IMR-90 (cell line): Measurements from ENCODE around the gene ZDHHC24. TPM values are rescaled to one million over a fixed set of nuclear protein-coding genes. Genes with fewer than 3 reads are reported as not detected.

Source experiments
- ATAC-seq: fragments of 200-7000 bp; cut with Tn5 transposase; 2 replicates; pipeline ENCODE4 v1.9.1; 2020; ENCODE audit warnings: low read depth, mild to moderate bottlenecking, moderate library complexity
- BruUV-seq: library from RNA; stranded (reverse); fragments of 400-500 nt; replicated peaks from 2 replicates; lab custom pipeline; 2021; lab: Mats Ljungman, UMichigan
- CTCF ChIA-PET: fragments of 300-600 bp; formaldehyde crosslinking; extraction: SDS; loops from one replicate; lab custom pipeline; 2021; ENCODE audit warnings: antibody characterized with exemption; lab: Yijun Ruan, JAX
- POLR2A ChIA-PET: fragments of 300-600 bp; sonication (Branson Sonifier 250); formaldehyde crosslinking; loops from one replicate; lab custom pipeline; 2022; ENCODE audit warnings: antibody characterized with exemption; ENCODE audit not compliant: unreplicated experiment; lab: Charles Lee
- DNase-seq: peaks from one replicate; pipeline ENCODE4 v3.0.0; 2013
- H2AFZ ChIP-seq: replicated peaks from 2 replicates; pipeline ENCODE3; 2013; ENCODE audit warnings: low read length, mild to moderate bottlenecking; ENCODE audit not compliant: poor library complexity
- H2AK5ac ChIP-seq: 2 replicates; pipeline ENCODE4 v1.6.1; 2013; ENCODE audit warnings: low read depth, low read length, inconsistent platforms
- H2AK9ac ChIP-seq: replicated peaks from 2 replicates; pipeline ENCODE3; 2013; ENCODE audit warnings: mild to moderate bottlenecking, low read depth, low read length, moderate library complexity; ENCODE audit not compliant: poor library complexity
- H2BK120ac ChIP-seq: 2 replicates; pipeline ENCODE4 v1.6.1; 2013; ENCODE audit warnings: low read depth, low read length, inconsistent platforms
- H2BK15ac ChIP-seq: 3 replicates; pipeline ENCODE4 v1.6.1; 2013; ENCODE audit warnings: low read depth, low read length, inconsistent platforms
- H2BK20ac ChIP-seq: 2 replicates; pipeline ENCODE4 v1.6.1; 2013; ENCODE audit warnings: low read depth, mild to moderate bottlenecking, inconsistent platforms, low read length, moderate library complexity
- H2BK5ac ChIP-seq: 2 replicates; pipeline ENCODE4 v1.6.1; 2013; ENCODE audit warnings: mild to moderate bottlenecking, low read depth, low read length, inconsistent platforms; ENCODE audit not compliant: poor library complexity, severe bottlenecking
- H3K14ac ChIP-seq: replicated peaks from 2 replicates; pipeline ENCODE4 v1.6.1; 2013; ENCODE audit warnings: low read depth, low read length, inconsistent platforms
- H3K18ac ChIP-seq: 2 replicates; pipeline ENCODE4 v1.6.1; 2013; ENCODE audit warnings: low read depth, low read length, control low read depth
- H3K23ac ChIP-seq: 2 replicates; pipeline ENCODE4 v1.6.1; 2013; ENCODE audit warnings: low read depth, low read length, inconsistent platforms
- H3K27ac ChIP-seq: 2 replicates; pipeline ENCODE4 v1.5.1; 2013; ENCODE audit warnings: mild to moderate bottlenecking, control low read depth, low read length; ENCODE audit not compliant: insufficient read depth
- H3K27me3 ChIP-seq: 2 replicates; pipeline ENCODE4 v1.6.1; 2013; ENCODE audit warnings: low read length; ENCODE audit not compliant: control insufficient read depth, insufficient read depth
- H3K36me3 ChIP-seq: 2 replicates; pipeline ENCODE4 v1.6.1; 2013; ENCODE audit warnings: low read length, mixed read lengths; ENCODE audit not compliant: control insufficient read depth, insufficient read depth
- H3K4ac ChIP-seq: 2 replicates; pipeline ENCODE4 v1.6.1; 2013; ENCODE audit warnings: low read depth, low read length, inconsistent platforms
- H3K4me1 ChIP-seq: 2 replicates; pipeline ENCODE4 v1.6.1; 2013; ENCODE audit warnings: low read length, mixed read lengths; ENCODE audit not compliant: control insufficient read depth, insufficient read depth
- H3K4me2 ChIP-seq: 2 replicates; pipeline ENCODE4 v1.6.1; 2013; ENCODE audit warnings: low read depth, mild to moderate bottlenecking, control low read depth, low read length, moderate library complexity
- H3K4me3 ChIP-seq: 2 replicates; pipeline ENCODE4 v1.5.1; 2013; ENCODE audit warnings: low read depth, mild to moderate bottlenecking, control low read depth, low read length, moderate library complexity; ENCODE audit not compliant: insufficient read depth
- H3K56ac ChIP-seq: 2 replicates; pipeline ENCODE4 v1.6.1; 2013; ENCODE audit warnings: low read length, inconsistent platforms; ENCODE audit not compliant: insufficient read depth; ENCODE audit errors: extremely low read depth
- H3K79me1 ChIP-seq, 2 experiments: 2 replicates each; pipeline ENCODE4 v1.6.1; 2013; ENCODE audit warnings: low read length in 2 of 2, inconsistent platforms in 1 of 2, low read depth in 1 of 2
- H3K9ac ChIP-seq: 2 replicates; pipeline ENCODE4 v1.6.1; 2013; ENCODE audit warnings: low read depth, low read length, control low read depth
- H3K9me1 ChIP-seq: 2 replicates; pipeline ENCODE4 v1.6.1; 2013; ENCODE audit warnings: low read length, inconsistent platforms; ENCODE audit not compliant: insufficient read depth
- H3K9me3 ChIP-seq: 2 replicates; pipeline ENCODE4 v1.6.1; 2013; ENCODE audit warnings: low read length; ENCODE audit not compliant: control insufficient read depth, insufficient read depth
- H4K20me1 ChIP-seq: 2 replicates; pipeline ENCODE4 v1.6.1; 2013; ENCODE audit warnings: low read length, inconsistent platforms; ENCODE audit not compliant: insufficient read depth
- H4K5ac ChIP-seq: 2 replicates; pipeline ENCODE4 v1.6.1; 2013; ENCODE audit warnings: mild to moderate bottlenecking, low read depth, low read length, control low read depth
- H4K8ac ChIP-seq, 2 experiments: 2 replicates each; pipeline ENCODE4 v1.6.1; 2013; ENCODE audit warnings: low read depth in 2 of 2, low read length in 2 of 2, control low read depth in 1 of 2, inconsistent platforms in 1 of 2
- H4K91ac ChIP-seq: 2 replicates; pipeline ENCODE4 v1.6.1; 2013; ENCODE audit warnings: low read depth, low read length, inconsistent platforms; ENCODE audit not compliant: insufficient read depth
- BHLHE40 ChIP-seq: fragments of 150-350 bp; IDR thresholded peaks from 2 replicates; pipeline ENCODE4 v1.6.1; 2016; ENCODE audit warnings: mild to moderate bottlenecking, low read depth, low read length
- CEBPB ChIP-seq: IDR thresholded peaks from 2 replicates; pipeline ENCODE4 v1.6.1; 2012; ENCODE audit warnings: low read depth, low read length, improper control_type of control experiment
- CHD1 ChIP-seq: IDR thresholded peaks from 2 replicates; pipeline ENCODE4 v1.6.1; 2012; ENCODE audit warnings: low read depth, low read length, improper control_type of control experiment
- ELK1 ChIP-seq: fragments of 150-350 bp; IDR thresholded peaks from 2 replicates; pipeline ENCODE4 v1.6.1; 2016; ENCODE audit warnings: low read depth, mild to moderate bottlenecking, low read length, moderate library complexity, borderline replicate concordance
- FOS ChIP-seq: fragments of 150-350 bp; IDR thresholded peaks from 2 replicates; pipeline ENCODE4 v1.6.1; 2016; ENCODE audit warnings: low read depth, low read length
- MXI1 ChIP-seq: IDR thresholded peaks from 2 replicates; pipeline ENCODE4 v1.6.1; 2012; ENCODE audit warnings: low read depth, mild to moderate bottlenecking, low read length, moderate library complexity, borderline replicate concordance
- RFX5 ChIP-seq: IDR thresholded peaks from 2 replicates; pipeline ENCODE4 v1.8.0; 2012; ENCODE audit warnings: low read depth, mild to moderate bottlenecking, low read length, moderate library complexity
- WGBS, 2 experiments: methylation state at CpG; one replicate each; pipeline versions ENCODE4 v1.1.5 to v1.1.7; 2013; ENCODE audit warnings: missing lambda C conversion rate in 2 of 2; ENCODE audit not compliant: insufficient read length in 1 of 2; ENCODE audit errors: extremely low coverage in 2 of 2; 5-methylcytosine and 5-hydroxymethylcytosine counted together
- dilution Hi-C: fragments of 300-500 bp; cut with HindIII; formaldehyde crosslinking; loops from one replicate; pipeline ENCODE4 v1.14.3; 2018; ENCODE audit warnings: low sequenced_read_pairs; ENCODE audit not compliant: unreplicated experiment
- in situ Hi-C: fragments of 300-500 bp; cut with MboI; formaldehyde crosslinking; loops from 3 replicates; pipeline ENCODE4 v1.14.3; 2019; ENCODE audit warnings: low sequenced_read_pairs, inconsistent platforms, mixed read lengths
- intact Hi-C: fragments of 100-400 bp; cut with micrococcal nuclease; formaldehyde crosslinking; loops from 2 replicates; pipeline ENCODE4 v1.10.0; 2022
- polyA plus RNA-seq, 3 experiments: library from polyadenylated mRNA; depleted of rRNA; stranded (reverse); fragments of >200 nt; gene quantifications; 2 replicates each; pipeline ENCODE4 v1.2.3, GENCODE V29; 2012; ENCODE audit warnings: low replicate concordance in 1 of 3
- total RNA-seq: library from RNA; depleted of rRNA; stranded (reverse); fragments of >200 nt; gene quantifications from 2 replicates; pipeline ENCODE4 v1.2.3, GENCODE V29; 2012
- TF ChIP-seq, protein P1 (sequence below): fragments of 150-350 bp; IDR thresholded peaks from 2 replicates; pipeline ENCODE4 v1.6.1; 2017; ENCODE audit warnings: mild to moderate bottlenecking, antibody characterized with exemption, low read length, low read depth
- TF ChIP-seq, protein P2 (sequence below): conservative IDR thresholded peaks from 2 replicates; pipeline ENCODE4 v1.5.1; 2012; ENCODE audit warnings: mild to moderate bottlenecking, low read depth, low read length, improper control_type of control experiment

The ZDHHC24 gene
- total and polyA plus RNA-seq, 2 of the 4 experiments (the other 2 are of a cell fraction): 3.2 to 10.9 TPM

GRCh38 chr11:66477263-66478201, 68.3 kb downstream of the ZDHHC24 start (continued):
- no peak for TF ChIP-seq CEBPB
- TF ChIP-seq MXI1: no peak

- ATAC-seq: no peak
- POLR2A ChIA-PET: no interaction called here
- WGBS, 2 experiments: 67% methylated on average over 4 of the region's 9 CpGs; no CpG with 5 or more reads in 1 of the 2 experiments
Measured at GRCh38 chr11:66476841-66477251, 69.0 kb downstream of the ZDHHC24 start.

More at GRCh38 chr11:66476841-66477251, 69.0 kb downstream of the ZDHHC24 start:
- no peak overlapping the region for H2BK15ac ChIP-seq
- CTCF ChIA-PET: interaction anchor here (0.5 kb wide), 1 partner anchor 8 kb away, joined by 4 read pairs; no protein-coding TSS in a partner anchor
- H3K14ac ChIP-seq: no peak overlapping the region
- intact Hi-C loops (no loop called here), dilution Hi-C loops (no loop called here), in situ Hi-C loops (no loop called here)
- H3K4ac ChIP-seq: no peak overlapping the region
- no TSS peak for BruUV-seq
- peaks cover 19 to 49% of the 10 kb centered on the region in 2 experiments for H3K79me1 ChIP-seq
- H3K4me2 ChIP-seq: no peak overlapping the region
- no peak overlapping the region for H2BK120ac ChIP-seq
- peaks cover 8% of the 10 kb centered on the region for H3K4me1 ChIP-seq
- no peak overlapping the region for H3K18ac ChIP-seq
- no peak overlapping the region for H2BK5ac ChIP-seq
- no peak overlapping the region for H3K4me3 ChIP-seq
- no peaks in the 10 kb centered on the region for H3K27me3 ChIP-seq
- no peak overlapping the region for H4K5ac ChIP-seq
- H2AK9ac ChIP-seq: peak overlapping the region; percentile 56
- H3K9me3 ChIP-seq: no peaks in the 10 kb centered on the region
- peaks cover 26% of the 10 kb centered on the region for H3K36me3 ChIP-seq
- peaks cover 7% of the 10 kb centered on the region; the same call in 1 of the 2 replicates for H3K9me1 ChIP-seq
- peaks cover 11% of the 10 kb centered on the region; the same call in 1 of the 2 replicates for H4K20me1 ChIP-seq
- H2AK5ac ChIP-seq: no peak overlapping the region
- no peak for TF ChIP-seq BHLHE40
- TF ChIP-seq, protein P1, sequence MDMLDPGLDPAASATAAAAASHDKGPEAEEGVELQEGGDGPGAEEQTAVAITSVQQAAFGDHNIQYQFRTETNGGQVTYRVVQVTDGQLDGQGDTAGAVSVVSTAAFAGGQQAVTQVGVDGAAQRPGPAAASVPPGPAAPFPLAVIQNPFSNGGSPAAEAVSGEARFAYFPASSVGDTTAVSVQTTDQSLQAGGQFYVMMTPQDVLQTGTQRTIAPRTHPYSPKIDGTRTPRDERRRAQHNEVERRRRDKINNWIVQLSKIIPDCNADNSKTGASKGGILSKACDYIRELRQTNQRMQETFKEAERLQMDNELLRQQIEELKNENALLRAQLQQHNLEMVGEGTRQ: no peak; the same call in 1 of the 2 replicates
- TF ChIP-seq ELK1: no peak
- no peak for TF ChIP-seq CHD1
- no peak for TF ChIP-seq RFX5
- TF ChIP-seq MXI1: no peak
- no peak for TF ChIP-seq FOS
- TF ChIP-seq, protein P2, sequence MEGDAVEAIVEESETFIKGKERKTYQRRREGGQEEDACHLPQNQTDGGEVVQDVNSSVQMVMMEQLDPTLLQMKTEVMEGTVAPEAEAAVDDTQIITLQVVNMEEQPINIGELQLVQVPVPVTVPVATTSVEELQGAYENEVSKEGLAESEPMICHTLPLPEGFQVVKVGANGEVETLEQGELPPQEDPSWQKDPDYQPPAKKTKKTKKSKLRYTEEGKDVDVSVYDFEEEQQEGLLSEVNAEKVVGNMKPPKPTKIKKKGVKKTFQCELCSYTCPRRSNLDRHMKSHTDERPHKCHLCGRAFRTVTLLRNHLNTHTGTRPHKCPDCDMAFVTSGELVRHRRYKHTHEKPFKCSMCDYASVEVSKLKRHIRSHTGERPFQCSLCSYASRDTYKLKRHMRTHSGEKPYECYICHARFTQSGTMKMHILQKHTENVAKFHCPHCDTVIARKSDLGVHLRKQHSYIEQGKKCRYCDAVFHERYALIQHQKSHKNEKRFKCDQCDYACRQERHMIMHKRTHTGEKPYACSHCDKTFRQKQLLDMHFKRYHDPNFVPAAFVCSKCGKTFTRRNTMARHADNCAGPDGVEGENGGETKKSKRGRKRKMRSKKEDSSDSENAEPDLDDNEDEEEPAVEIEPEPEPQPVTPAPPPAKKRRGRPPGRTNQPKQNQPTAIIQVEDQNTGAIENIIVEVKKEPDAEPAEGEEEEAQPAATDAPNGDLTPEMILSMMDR: no peak
- no peak for TF ChIP-seq CEBPB
- H2AFZ ChIP-seq: no peak overlapping the region
- H4K8ac ChIP-seq: no peak overlapping the region
- no peak overlapping the region for H4K91ac ChIP-seq
- DNase-seq: no peak
- H3K9ac ChIP-seq: no peak overlapping the region
- no peak overlapping the region for H3K56ac ChIP-seq
- no peak overlapping the region for H3K23ac ChIP-seq
- no peak overlapping the region for H3K27ac ChIP-seq
- no peak overlapping the region for H2BK20ac ChIP-seq
